Measurements from ENCODE around the gene GUCA2B.

The GUCA2B gene

DNA sequence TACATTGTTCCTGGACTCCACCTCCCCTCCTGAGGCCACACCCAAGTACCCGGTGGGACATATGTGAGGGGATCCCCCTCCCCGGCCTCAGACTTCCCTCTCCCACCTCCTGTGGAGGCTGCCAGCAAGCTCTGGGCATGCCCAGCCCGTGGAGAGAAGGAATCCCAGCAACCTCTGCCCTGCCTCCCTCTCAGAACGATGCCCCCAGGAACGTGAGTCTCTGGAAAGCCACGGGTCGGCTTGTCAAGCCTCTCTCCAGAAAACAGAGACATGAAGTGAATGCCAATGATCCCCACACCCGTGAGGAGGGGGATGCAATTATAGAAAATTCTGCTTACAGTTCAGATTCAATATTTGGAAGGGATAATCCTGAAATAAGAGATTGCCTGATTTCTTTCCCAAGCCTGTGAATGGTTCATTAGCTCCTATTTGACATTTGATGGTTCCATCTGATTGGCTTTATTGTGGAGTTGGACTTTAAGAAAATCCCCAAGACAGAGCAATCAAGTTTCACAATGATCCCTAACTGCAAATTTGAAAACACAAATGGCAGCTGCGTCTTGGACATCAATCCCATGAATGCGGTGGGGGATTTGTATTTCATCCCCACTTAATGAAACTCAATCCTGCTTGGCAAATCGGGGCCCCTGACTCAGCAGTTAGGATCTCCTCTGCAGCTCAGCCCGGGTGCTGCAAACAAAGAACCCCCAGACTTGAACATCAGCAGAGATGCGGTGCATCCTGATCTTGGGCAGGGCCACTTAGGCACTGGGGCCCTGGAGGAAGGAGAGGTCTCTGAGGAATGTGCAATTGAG lies 9.1 kb upstream of the GUCA2B start:
- no peak for DNase-seq

DNA sequence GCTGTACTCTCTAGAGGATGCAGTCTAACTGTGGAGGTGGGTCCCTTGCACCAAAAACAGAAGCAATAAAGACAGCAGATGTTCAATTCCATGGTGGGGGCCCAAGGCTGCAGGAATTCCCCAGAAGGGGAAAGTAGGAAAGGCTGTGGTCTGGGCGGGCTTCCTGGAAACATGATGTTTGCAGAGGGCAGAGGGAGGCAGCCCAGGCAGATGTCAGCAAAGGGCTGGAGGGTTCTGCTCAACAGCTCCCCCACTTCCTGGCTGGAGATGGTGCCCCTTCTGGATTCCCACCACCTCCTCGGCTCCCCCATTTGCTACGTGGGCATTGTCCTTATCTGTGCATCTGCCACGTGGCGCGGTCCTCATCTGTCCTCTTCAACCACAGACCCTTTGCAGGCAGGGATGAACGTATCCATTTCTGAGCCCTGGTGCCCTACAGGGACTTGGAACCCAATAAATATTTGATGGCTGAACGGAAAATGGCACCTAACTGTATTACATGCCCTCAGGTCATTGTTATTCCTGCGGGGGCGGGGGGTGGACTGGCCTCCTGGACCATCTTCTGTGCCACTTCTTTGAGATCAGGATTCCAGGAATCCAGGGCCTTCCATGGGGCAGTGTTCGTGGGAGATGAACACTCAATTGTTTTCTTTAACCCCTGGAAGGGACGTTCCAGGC lies 8.4 kb upstream of the GUCA2B start:
- DNase-seq, result no peak

DNA sequence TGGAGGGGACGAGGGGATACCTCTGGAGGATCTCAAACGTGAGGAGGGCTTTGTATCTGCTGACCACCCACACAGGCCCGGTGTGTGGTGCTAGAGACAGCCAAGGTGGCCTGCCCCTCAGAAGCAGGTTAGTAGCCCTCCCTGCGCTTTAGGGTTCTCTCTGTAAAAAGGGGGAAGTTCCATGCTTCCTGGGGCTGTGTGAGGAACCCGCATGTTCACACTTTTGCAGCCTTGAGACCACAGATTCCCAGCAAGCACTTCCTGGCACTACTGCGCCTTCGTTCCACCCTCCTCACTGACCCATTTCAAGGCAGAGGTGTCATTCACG lies 7.9 kb upstream of the GUCA2B start:
- no peak for DNase-seq

DNA sequence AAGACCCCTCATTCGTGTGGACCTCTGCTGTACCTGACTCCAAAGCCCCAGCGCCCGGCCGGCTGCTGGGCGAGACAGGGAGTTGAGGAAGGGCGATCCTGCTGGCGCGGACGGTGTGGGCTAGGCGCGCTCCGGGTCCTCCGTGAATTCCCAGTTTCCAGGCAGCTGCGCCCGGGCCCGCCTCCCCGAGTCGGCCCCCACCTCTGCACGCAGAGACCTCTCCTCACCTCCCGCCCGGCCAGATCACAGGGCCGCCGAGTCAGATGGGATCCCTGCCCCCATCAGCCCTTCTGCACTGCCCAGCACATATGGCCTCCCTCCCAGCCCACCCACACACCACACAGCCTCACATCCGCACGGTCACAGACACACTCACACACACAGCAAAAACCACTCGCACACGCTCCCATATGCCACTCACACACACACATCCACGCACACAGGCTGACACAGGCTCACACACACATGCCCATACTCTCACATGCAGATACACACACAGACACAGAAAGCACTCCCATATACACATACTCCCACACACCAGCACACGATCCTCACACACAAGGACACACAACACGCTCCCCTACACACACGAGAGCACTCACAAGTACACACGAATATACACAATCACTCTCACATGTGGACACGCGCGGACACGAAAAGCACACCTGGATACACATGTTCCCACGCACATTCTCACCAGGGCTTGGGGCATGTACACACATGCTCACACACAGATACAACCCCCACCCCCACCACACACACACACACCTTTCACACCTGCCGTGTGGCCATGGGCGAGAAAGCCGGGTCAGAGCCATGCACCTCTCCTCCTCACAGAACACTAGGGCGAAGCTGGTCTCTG lies 7.2 kb upstream of the GUCA2B start:
- DNase-seq, result no peak

DNA sequence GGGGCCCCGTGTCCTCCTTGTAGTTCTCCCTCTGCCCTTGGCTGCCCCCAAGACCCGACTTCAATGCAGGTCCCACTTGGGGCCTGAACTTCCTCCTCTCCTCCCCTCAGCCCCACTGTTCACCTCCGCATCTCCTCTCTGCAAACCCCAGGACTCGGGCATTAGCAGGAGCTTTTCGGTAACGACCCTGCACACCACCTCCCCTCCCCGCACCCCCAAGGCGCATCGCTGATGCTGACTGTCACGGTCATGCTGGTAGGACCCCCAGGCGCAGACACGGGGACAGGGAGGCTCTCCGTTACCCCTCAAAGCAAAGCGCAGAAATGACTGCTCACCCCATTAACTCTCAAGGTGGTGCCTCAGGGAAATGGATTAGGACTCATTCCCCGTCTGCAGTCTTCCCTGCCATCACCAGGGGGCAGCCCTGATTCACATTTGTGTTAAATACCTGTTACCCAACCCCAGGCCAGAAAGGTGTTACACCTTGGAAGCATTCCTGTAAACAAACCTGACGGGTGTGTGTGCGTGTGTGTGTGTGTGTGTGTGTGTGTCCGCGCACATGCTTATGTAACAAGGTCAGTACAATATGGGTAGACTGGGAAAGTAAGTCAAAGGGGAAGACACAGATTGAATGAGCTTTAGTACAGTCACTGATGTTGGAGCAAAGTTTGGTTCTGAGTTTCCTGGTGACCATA lies 6.4 kb upstream of the GUCA2B start:
- peak; percentile 72 for DNase-seq

DNA sequence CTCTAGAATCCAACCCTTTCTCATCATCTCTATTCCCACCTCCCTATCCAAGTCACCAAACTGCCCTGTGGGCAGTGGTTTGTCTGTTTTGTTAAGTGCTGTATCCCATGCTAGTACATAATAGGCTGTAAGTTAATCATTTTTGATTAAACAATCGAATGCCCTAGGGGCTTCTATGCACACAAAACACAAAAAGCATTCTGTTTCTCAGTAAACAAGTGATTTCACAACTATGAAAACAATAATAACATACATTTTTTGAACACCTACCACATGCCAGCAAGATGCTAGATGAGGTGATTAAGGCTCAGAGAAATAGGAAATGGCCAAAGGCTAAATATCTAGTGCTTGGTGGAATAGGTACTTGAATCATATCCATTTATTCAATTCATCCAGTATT lies 5.0 kb upstream of the GUCA2B start:
- no peak for DNase-seq

DNA sequence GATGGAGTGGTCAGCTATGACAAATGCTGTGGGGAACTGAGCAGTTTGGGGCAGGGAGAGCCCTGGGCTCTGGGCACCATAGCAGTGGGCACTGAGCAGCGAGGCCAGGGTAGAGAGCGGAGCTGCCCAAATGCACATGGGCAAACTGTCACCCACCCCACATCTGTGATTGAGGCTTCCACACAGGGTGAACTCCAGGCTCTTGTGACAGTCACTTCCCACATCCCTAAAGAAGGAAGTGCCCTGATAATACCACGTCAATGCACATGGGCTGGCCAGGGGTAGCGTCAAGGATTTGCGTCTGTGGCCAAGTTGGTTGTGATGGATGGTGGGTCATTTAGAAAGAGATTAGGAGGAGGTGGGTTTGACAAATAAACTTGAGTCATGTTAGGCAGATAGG lies 2.6 kb upstream of the GUCA2B start:
- DNase-seq, result no peak

DNA sequence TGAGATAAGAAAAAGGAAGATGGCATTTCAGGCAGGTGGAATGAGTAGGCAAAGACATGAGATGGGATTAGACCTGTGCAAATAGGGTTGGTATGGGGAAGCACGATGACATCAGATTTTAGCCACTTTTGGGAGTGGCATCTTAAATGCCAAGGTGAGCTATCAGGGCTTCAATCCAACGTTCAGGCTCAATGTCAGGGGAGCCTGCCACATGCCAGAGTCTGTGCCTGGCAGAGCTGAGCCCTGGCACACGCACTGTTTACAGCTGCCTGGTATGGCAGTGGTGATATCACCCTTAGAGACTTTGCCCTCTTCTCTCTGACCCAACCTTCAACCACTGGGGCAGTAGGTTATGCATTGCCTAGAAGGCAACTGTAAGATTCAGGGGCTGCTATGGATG lies 1.1 kb upstream of the GUCA2B start:
- DNase-seq, result no peak

DNA sequence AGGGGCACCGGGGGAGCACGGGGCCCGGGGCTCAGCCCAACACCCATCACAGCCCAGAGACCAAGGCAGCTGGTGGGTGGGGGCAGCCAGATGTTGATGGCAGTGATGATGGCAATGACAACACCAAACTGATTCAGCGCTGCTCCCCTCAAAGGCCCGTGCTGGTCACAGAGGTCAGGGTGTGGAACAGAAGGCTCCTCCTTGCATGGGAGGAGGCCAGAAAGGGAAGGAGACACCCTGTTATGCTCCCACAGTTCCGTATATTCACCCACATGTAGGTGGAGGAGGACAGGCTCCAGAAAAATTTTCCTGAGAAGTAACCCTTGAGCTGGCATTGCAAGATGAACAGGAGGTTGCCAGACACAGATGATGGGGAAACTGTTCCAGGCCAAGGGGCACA lies 414 bp downstream of the GUCA2B start:
- DNase-seq, result no peak

DNA sequence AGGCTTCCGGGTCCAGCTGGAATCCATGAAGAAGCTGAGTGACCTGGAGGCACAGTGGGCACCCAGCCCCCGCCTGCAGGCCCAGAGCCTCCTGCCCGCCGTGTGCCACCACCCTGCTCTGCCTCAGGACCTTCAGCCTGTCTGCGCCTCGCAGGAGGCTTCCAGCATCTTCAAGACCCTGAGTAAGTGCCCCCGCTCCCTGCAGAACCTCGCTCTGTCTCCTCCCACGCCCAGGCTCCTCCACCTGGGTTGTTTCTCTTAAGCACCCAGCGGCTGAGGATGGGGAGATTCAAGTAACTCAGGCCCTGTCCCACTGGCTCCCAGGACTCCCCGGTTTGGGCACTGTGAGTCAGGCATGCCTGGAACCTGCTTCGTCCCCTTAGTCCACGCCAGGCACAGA lies 1.5 kb downstream of the GUCA2B start:
- no peak for DNase-seq

DNA sequence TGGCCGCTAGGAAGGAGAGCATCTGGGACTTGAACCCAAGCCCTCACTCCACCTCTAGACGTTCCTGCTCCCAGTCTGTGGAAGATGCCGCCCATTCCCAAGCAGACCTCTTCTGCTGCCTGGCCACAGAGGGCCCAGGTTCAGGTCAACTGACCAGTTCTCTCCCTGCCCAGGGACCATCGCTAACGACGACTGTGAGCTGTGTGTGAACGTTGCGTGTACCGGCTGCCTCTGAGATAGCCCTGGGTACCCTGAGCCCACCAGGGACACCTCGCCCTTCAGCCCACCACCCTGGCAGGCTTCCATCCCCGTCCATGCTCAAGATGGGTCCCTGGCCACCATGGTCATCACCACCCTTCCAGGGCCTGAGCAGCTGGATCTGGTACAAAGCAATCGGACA lies 2.2 kb downstream of the GUCA2B start:
- DNase-seq, result no peak

DNA sequence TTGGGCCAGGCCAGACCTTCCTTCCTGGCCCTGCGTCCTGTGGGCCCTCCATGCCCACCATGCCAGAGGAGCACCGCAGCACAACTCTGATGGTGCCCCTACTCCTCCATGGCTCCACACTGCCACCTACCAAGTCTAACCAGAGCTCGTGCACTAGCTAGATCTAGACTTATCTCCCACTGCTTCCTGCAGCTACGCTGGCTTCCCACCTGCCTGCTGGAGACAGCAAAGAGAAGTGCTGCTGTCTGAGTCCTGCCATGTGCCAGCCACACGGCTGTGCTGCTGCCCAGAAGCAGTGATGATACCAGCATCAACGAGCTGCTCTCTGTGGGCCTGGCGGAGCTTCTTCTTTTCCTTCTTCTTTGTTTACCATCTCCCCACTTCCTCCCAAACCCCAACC lies 4.5 kb downstream of the GUCA2B start:
- DNase-seq, result no peak

DNA sequence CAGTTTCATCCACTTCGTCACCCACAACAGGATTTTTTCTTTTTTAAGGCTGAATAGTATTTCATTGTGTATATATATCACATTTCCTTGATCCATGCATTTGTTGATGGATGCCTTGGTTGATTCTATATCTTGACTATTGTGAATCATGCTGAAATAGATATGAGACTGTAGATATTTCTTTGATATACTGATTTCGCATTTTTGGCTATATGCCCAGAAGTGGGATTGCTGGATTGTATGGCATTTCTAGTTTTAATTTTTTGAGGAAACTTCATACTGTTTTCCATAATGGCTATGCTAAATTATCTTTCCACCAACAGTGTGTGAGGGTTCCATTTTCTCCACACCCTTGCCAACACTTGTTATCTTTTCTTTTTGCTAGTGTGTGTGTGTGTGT lies 5.0 kb downstream of the GUCA2B start:
- DNase-seq, result no peak

DNA sequence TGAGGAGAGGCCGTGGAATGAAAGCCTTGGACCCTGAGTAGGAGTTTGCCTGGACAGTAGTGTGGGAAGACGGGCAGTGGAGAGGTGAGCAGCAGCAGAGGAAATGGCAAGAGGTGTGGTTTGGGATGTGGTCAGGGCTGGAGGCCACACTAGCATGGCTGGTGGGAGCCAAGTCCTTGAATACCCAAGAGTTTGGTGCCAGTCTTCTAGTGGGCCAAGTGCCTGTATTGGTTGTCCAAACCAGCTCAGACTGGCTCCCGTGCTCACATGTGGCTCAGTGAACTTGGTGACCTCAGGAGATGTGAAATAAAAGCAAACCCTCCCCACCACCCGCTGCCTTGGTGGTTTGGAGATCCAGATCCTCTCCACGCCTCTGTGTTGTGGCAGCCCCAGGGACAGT lies 9.0 kb downstream of the GUCA2B start:
- DNase-seq, result no peak

DNA sequence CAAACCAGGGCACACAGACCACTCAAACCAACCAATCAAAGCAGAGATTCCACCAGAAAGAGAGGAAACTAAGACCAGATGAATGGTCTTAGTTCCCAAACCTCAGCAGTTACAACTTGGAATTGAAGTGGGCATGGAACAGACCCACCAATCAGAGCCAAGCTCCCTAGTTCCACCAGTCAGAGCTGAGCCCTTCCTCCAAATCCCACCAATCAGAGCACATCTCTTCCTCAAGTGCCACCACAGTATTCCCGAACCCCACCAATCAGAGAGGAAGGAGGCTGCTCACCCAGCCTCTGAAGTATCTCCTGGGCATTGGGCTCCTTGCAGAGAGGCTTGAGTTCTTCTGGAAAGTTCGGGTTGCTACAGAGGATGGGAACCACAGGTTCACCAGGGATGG lies 9.9 kb downstream of the GUCA2B start:
- no peak for DNase-seq

DNA sequence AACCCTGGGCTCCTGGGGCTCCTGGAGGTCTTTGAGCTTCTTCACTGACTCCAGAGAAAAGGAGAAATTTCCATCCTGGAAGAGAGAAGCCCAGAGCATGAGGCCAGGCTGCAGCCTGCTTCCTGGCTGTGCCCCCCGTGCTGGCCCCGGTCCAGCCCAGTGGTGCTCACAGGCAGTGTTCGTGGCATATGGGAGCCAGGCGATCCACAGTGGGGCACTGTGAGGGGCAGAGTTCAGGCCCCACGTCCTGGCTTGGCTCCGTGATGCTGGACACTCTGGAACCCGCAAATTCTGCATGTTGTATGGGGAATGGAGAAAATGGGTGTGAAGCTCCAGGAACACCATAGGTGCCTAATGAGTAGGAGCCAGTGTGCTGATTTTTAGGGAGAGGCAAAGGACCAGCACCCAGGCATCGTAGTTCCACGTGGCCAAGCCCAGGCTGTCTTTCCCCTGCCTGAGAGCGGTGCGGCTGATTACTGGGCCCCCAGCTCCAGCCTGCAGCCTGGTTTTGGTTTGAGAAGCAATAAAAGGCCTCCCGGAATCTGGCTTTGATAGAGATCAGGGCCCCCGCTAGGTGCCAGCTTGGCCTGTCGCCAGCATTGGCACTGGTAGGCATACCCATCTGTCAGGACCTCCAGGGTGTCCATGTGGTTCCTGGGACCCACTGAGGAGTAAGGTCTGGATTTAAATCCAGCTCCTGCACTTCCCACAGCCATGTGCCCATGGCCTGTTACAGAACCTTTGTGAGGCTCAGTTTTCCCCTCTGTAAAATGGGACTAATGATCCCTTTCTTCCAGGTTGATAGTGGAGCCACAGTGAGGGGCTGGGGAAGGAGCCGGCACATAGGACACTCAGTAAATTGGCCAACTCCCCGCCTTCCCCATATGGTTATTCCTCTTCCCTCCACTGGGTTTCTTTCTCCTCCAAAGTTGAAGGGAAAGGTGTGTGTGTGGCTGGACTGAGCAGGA lies 10.6 kb downstream of the GUCA2B start:
- no peak for DNase-seq

DNA sequence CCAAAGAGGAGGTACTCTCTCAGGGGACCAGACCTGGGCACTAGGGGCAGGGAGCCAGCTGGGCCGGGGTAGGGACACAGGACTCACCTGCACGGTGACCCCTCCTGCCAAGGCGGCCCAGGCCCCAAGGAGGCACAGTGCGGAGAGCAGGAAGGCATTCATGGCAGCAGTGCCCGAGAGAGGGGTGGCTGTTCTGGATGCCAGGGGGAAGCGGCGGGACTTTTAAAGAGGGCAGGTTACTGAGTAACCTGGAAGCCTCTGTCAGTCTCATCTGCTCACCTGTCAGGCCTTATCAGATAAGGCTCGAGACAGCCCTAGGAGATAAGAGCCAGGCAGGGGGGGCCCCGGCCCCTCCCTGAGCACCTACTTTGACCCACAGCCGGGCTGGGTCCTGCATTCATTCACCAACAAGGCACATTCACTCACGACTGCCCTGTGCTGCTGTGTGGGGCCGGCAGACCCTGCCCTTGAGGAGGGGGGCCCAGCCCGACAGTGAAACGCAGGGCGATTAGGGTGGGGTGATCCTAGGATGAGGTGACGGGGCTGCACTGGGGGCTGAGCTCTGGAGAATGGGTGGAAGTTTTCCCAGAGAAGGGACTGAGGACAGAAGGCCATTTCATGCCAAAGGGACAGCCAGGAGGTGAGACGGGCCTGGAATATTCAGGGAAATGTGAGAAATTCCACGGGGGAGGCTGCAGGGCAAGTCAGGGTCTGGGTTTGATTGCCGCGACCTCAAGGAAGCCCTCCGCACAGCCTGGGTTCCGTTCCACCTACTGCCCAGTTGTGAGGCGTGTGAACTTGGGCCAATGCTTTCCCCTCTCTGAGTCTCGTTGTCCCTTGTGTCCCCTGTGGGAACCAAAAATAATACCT lies 11.6 kb downstream of the GUCA2B start, which contains the start of gene GUCA2A:
TSS of gene GUCA2A (minus strand) at position 195 of the 870 bp plus-strand sequence. CDS start at position 162, 33 bp downstream.
- no peak for DNase-seq

DNA sequence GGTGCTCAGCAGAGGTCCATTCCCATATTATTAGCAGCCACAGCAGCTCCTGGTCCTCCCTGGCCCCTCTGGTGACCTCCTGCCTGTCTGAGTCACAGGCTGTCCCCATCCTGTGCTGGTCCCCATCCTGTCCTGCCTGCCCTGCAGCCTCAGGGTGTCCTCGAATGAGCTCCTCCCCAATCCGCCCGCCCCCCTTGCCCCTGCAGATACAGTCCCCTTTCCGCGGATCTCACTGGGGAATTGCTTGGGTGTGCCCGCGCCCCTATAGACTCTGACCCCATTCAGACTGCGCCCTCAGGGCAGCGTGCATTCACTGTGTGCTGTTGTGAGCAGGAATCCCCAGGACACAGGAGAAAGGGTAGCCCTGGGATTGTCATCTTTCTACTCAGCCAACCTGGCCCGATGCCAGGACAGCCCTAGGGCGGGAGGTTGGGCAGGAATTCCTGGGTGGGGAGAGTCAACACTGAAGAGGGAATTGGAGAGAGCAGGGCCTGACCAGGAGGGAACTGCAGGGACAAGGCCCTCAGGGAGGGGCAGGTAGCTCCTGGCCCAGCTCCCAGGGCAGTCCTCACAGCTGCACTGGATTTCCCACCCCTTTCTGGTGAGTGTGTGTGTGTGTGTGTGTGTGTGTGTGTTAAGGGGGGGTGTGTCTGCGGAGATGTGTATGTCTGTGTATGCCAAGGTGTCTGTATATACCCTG lies 12.5 kb downstream of the GUCA2B start:
- DNase-seq, result no peak

DNA sequence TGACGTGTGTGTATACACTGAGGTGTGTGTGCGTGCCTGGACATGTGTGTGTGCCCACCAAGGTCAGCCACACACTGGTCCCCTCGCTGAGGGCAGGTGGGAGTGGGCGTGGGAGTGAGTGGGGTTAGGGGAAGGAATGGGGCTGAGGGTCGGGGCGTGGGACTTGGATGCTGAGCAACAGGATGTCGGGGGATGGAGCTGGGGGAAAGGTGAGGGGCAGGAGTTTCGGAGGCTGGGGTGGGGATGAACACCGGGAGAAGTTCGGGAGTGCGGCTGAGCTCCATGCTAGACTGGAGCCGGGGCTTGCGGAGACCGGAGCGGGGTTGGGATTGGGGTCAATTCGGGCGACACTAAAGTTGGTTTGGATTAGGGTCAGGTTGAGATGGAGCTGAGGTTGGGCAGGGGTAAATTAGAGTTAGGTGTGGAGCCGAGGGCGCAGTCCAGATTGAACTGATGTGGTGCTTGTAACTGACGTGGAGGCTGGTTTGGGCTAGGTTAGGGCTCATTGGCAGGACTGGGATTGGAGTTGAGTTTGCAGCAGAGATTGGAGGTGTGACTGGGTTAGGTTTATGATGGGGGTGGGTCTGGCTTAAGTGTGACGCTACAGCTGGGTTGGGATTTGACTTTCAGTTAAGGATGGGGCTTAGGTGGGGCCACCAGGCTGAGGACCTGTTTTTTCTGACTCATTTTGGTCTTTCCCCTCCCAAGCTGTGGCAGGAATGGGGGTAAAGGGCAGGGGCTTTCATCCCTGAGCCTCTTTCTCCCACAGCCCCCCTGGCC lies 14.6 kb downstream of the GUCA2B start:
- DNase-seq, result no peak

DNA sequence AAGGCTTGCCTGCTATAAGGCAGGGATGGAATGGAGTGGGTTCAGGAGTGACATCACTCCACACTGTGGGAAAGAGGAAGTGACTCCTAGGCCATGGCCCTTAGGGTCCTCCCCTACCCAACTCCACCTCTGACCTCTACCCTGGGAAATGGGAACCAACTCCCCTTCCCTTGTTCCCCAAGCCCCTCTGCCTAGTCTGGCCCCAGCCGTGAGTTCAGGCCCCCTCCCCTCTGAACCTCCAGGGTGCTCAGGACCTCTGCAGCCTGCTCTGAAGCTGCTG lies 15.1 kb downstream of the GUCA2B start:
- no peak for DNase-seq
